ENCODE measurements around the gene KASH5.

DNA sequence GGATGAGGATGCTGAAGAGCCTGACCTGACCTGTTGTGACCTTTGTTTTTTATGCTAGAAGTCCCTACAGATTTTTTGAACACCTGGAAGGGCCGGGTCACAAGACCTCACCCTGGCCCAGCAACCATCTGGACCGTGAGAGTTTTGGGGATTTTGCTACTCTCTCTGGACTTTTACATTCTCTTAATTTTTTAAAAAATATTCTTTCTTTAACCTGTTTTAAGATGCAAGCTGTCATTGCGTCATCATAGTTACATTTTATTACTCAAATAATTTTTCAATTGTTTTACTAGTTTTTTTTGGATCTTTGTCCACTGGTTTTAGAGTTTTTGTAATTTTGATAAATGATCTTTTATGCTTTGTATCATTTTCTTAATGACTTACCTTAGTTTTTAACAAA, 16.9 kb upstream of the KASH5 start:
- TF ChIP-seq MXI1 (IDR thresholded peaks at IDR 0.05; ENCODE audit: borderline replicate concordance, low read depth, low read length) (no peak), ZNF253 (CRISPR knock-in tag; IDR thresholded peaks at IDR 0.05; ENCODE audit: borderline replicate concordance) (no peak), EZH2 (conservative IDR thresholded peaks at IDR 0.05; ENCODE audit: low read depth, low read length) (no peak), ARNT2 (CRISPR knock-in tag; IDR thresholded peaks at IDR 0.05; ENCODE audit: low read depth) (no peak), TOE1 (CRISPR knock-in tag; IDR thresholded peaks at IDR 0.05) (no peak), KLF6 (CRISPR knock-in tag; IDR thresholded peaks at IDR 0.05) (no peak), ARID2 (CRISPR knock-in tag; IDR thresholded peaks at IDR 0.05; ENCODE audit: borderline replicate concordance) (no peak), ZNF747 (CRISPR knock-in tag; IDR thresholded peaks at IDR 0.05; ENCODE audit: borderline replicate concordance) (no peak), PHF21A (CRISPR knock-in tag; IDR thresholded peaks at IDR 0.05) (no peak), POLR2A (IDR thresholded peaks at IDR 0.05; ENCODE audit: insufficient read depth in 1 of 2, low read depth in 2 of 2, low read length in 2 of 2) (no peak)
- TF ChIP-seq, protein P1, sequence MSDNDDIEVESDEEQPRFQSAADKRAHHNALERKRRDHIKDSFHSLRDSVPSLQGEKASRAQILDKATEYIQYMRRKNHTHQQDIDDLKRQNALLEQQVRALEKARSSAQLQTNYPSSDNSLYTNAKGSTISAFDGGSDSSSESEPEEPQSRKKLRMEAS (IDR thresholded peaks at IDR 0.05), result no peak
- TF ChIP-seq, protein P2, sequence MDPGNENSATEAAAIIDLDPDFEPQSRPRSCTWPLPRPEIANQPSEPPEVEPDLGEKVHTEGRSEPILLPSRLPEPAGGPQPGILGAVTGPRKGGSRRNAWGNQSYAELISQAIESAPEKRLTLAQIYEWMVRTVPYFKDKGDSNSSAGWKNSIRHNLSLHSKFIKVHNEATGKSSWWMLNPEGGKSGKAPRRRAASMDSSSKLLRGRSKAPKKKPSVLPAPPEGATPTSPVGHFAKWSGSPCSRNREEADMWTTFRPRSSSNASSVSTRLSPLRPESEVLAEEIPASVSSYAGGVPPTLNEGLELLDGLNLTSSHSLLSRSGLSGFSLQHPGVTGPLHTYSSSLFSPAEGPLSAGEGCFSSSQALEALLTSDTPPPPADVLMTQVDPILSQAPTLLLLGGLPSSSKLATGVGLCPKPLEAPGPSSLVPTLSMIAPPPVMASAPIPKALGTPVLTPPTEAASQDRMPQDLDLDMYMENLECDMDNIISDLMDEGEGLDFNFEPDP (CRISPR knock-in tag; conservative IDR thresholded peaks at IDR 0.05), result no peak

Measured in HepG2 (cell line).